Transverse colon (tissue), 4 donors: ENCODE measurements around the gene ANKRD18A. TPM values are rescaled to one million over a fixed set of nuclear protein-coding genes. Genes with fewer than 3 reads are reported as not detected.

Experiments used
- DNase-seq: peaks from one replicate; pipeline ENCODE4 v3.0.0-alpha.2; 2019
- H3K27ac ChIP-seq, 4 donors: fragments of 200-600 bp; sonication (generic); 2 replicates each; pipeline ENCODE4 v1.5.1; 2016 to 2018; ENCODE audit warnings: inconsistent platforms in 4 of 4
- H3K27me3 ChIP-seq: fragments of 200-600 bp; sonication (generic); 2 replicates; pipeline ENCODE4 v1.5.1; 2017; ENCODE audit warnings: inconsistent platforms
- H3K36me3 ChIP-seq, 4 donors: fragments of 200-600 bp; sonication (generic); 2 replicates each; pipeline ENCODE4 v1.5.1; 2017 to 2019; ENCODE audit warnings: inconsistent platforms in 4 of 4
- H3K4me1 ChIP-seq, 4 donors: fragments of 200-600 bp; sonication (generic); 2 replicates each; pipeline ENCODE4 v1.5.1; 2017 to 2020; ENCODE audit warnings: inconsistent platforms in 4 of 4
- H3K4me3 ChIP-seq, 4 donors: fragments of 200-600 bp; sonication (generic); 1 replicate in 1 of 4; 2 replicates in 3 of 4; pipeline versions ENCODE4 v1.5.1 to v1.6.1; 2017 to 2019; ENCODE audit warnings: inconsistent platforms in 4 of 4
- H3K9me3 ChIP-seq, 2 donors: fragments of 200-600 bp; sonication (generic); 2 replicates each; pipeline ENCODE4 v1.5.1; 2017 to 2019; ENCODE audit warnings: inconsistent platforms in 2 of 2
- EP300 ChIP-seq: sonication (generic); formaldehyde crosslinking; IDR thresholded peaks from one replicate; pipeline ENCODE4 v1.6.1; 2017; ENCODE audit warnings: antibody characterized with exemption, low read depth
- POLR2A ChIP-seq: fragments of 450-650 bp; IDR thresholded peaks from one replicate; pipeline ENCODE4 v1.6.1; 2016; ENCODE audit warnings: antibody characterized with exemption, mild to moderate bottlenecking, moderate library complexity
- POLR2AphosphoS5 ChIP-seq, 3 donors: sonication (generic); formaldehyde crosslinking; IDR thresholded peaks; one replicate each; pipeline ENCODE4 v1.6.1; 2016; ENCODE audit warnings: antibody characterized with exemption in 3 of 3
- WGBS, 2 donors: methylation state at CpG; one replicate each; pipeline ENCODE4 v1.1.5; 2018; ENCODE audit warnings: low coverage in 1 of 2; 5-methylcytosine and 5-hydroxymethylcytosine counted together
- in situ Hi-C, 4 donors: fragments of 200-750 bp; cut with MboI; loops; one replicate each; pipeline versions ENCODE4 v1.15.0 to v1.15.1; 2017; ENCODE audit warnings: low sequenced_read_pairs in 3 of 4, low pct_ligation_motif_present in 1 of 4, low pct_unique_long_range_greater_than_20kb in 1 of 4
- intact Hi-C: fragments of 100-400 bp; cut with DNase I; formaldehyde crosslinking; loops from one replicate; pipeline ENCODE4 v1.15.1; 2023; ENCODE audit warnings: low total_unique reads
- total RNA-seq, 4 donors: library from RNA; depleted of rRNA; stranded (reverse); fragments of >200 nt; gene quantifications; one replicate each; pipeline ENCODE4 v1.1.0, GENCODE V29; 2016
- TF ChIP-seq, protein P1 (sequence below), 5 experiments: fragments of 200-600 bp in 3 of 5; fragments of 450-650 bp in 2 of 5; sonication (generic) in 3 of 5; IDR thresholded peaks; 1 replicate in 2 of 5; 2 replicates in 3 of 5; pipeline ENCODE4 v1.5.1; 2016 to 2017; ENCODE audit warnings: antibody characterized with exemption in 5 of 5, inconsistent platforms in 3 of 5, mild to moderate bottlenecking in 2 of 5, moderate library complexity in 1 of 5

The ANKRD18A gene
- total RNA-seq, 4 donors from 2014 or later = 5.6 to 15.4 (median 12.5) TPM

DNA sequence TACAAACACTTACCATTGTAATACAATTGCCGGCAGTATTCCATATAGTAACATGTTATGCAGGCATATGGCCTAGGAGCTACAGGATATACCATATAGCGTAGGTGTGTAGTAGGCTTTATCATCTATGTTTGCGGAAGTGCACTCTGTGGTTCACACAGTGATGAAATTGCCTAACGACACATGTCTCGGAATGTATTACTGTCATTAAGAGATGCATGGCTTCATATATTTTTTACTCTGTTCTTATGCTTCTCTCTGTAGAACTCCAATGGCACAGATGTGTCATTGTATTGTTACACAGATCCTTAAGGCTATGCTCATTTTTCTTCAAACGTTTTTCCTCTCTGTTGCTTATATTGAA is 19.2 kb upstream of the ANKRD18A start:
- WGBS, 2 donors = 81 to 86% methylated on average over 6 of the region's 6 CpGs
- Histone ChIP-seq H3K36me3 (no peaks in the 10 kb centered on the region), H3K4me1 (no peaks in the 10 kb centered on the region), H3K27ac (no peak overlapping the region), H3K4me3 (no peak overlapping the region), H3K27me3 (peaks cover 4% of the 10 kb centered on the region), H3K9me3 (no peaks in the 10 kb centered on the region)
- intact Hi-C loops (no loop called here), in situ Hi-C loops (no loop called here)
- TF ChIP-seq EP300 (no peak), POLR2A (no peak), POLR2AphosphoS5 (IDR thresholded peaks at IDR 0.05) (no peak)
- TF ChIP-seq, protein P1, sequence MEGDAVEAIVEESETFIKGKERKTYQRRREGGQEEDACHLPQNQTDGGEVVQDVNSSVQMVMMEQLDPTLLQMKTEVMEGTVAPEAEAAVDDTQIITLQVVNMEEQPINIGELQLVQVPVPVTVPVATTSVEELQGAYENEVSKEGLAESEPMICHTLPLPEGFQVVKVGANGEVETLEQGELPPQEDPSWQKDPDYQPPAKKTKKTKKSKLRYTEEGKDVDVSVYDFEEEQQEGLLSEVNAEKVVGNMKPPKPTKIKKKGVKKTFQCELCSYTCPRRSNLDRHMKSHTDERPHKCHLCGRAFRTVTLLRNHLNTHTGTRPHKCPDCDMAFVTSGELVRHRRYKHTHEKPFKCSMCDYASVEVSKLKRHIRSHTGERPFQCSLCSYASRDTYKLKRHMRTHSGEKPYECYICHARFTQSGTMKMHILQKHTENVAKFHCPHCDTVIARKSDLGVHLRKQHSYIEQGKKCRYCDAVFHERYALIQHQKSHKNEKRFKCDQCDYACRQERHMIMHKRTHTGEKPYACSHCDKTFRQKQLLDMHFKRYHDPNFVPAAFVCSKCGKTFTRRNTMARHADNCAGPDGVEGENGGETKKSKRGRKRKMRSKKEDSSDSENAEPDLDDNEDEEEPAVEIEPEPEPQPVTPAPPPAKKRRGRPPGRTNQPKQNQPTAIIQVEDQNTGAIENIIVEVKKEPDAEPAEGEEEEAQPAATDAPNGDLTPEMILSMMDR (IDR thresholded peaks at IDR 0.05) = no peak
- DNase-seq = no peak

DNA sequence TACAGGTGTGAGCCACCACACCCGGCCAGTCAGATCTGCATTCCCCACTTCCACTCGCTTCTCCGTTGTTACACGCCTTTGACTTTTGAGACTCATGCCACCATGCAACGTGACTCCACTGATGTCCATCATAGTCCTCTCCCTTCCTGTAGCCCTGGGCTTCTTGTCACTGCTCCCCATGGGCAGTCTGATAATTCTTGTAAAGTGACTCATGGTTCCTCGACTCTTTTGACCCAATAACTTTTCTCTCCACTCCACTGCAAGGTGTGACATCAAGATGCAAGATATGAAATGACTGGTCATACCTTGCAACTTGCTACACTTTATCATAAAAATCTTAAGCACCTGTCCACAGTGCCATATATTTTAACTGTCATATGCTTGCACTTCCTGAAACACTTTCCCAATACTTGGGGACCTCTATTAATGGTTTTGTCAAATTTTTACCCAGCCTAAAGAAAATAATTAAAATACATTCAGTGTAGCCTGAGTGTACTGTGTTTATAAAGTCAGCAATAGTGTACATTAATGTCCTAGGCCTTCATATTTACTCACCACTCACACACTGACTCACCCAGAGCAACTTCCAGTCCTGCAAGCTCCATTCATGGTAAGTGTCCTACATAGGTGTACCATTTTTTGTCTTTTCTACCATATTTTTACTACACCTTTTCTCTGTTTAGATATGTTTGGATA is 18.6 kb upstream of the ANKRD18A start:
- H3K27ac ChIP-seq = no peak overlapping the region
- TF ChIP-seq POLR2AphosphoS5 (IDR thresholded peaks at IDR 0.05) = no peak
- TF ChIP-seq, protein P1 (IDR thresholded peaks at IDR 0.05) = no peak
- TF ChIP-seq EP300 = no peak
- TF ChIP-seq POLR2A = no peak
- H3K4me1 ChIP-seq = no peaks in the 10 kb centered on the region
- WGBS, 2 donors = 79 to 83% methylated on average over 6 of the region's 6 CpGs
- H3K27me3 ChIP-seq = peaks cover 6% of the 10 kb centered on the region
- H3K9me3 ChIP-seq = no peaks in the 10 kb centered on the region
- intact Hi-C loops (no loop called here), in situ Hi-C loops (no loop called here)
- no peak for DNase-seq
- H3K36me3 ChIP-seq = no peaks in the 10 kb centered on the region
- no peak overlapping the region for H3K4me3 ChIP-seq

DNA sequence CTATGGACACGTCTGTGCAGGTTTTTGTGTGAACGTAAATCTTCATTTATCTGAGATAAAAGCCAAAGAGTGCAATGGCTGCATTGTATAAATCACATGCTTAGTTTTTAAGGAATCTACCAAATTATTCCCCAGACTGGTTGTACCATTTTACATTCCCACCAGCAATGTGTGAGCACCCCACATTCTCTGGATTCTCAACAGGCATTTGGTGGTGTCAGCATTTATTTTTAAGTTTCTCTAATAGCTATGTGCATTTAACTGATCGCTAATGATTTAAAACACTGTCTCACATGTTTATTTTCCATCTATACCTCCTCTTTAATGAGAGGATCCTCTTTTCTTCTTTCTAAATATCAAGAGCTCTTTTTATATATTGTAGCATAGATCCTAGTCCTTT is 13.9 kb upstream of the ANKRD18A start:
- no peak for TF ChIP-seq EP300
- no peak for DNase-seq
- Histone ChIP-seq H3K27me3 (peaks cover 6% of the 10 kb centered on the region), H3K9me3 (no peaks in the 10 kb centered on the region), H3K4me3 (no peak overlapping the region), H3K36me3 (no peaks in the 10 kb centered on the region), H3K4me1 (no peaks in the 10 kb centered on the region), H3K27ac (no peak overlapping the region)
- in situ Hi-C loops (no loop called here), intact Hi-C loops (no loop called here)
- 68 to 80% methylated on average over 1 to 3 of the region's 3 CpGs for WGBS, 2 donors

DNA sequence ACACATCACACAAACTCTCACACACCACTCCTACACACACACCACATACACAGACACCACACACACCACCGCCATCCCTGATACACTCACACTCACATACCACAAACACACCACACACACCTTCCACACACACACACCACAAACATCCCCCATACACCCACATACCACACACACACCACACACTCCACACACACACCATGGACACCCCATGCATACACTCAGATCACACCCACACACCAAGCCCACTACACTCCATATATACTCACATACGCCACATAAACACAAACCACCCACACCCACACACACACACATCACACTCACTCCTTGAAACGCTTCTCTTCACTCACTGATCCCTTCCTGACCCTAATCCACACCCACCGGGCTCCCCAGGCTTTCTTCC is 9.1 kb upstream of the ANKRD18A start:
- peaks cover 0 to 4% of the 10 kb centered on the region in 2 donors for H3K9me3 ChIP-seq
- no peak overlapping the region for H3K4me3 ChIP-seq
- in situ Hi-C loops = no loop called here
- H3K27me3 ChIP-seq = peaks cover 4% of the 10 kb centered on the region
- WGBS, 2 donors = 80 to 82% methylated on average over 1 to 4 of the region's 4 CpGs
- H3K4me1 ChIP-seq = no peaks in the 10 kb centered on the region
- H3K27ac ChIP-seq = no peak overlapping the region
- no peaks in the 10 kb centered on the region for H3K36me3 ChIP-seq
- intact Hi-C loops = no loop called here
- DNase-seq = no peak
- no peak for TF ChIP-seq EP300
- TF ChIP-seq, protein P1 (IDR thresholded peaks at IDR 0.05) = no peak
- no peak for TF ChIP-seq POLR2AphosphoS5 (IDR thresholded peaks at IDR 0.05)
- TF ChIP-seq POLR2A = no peak

DNA sequence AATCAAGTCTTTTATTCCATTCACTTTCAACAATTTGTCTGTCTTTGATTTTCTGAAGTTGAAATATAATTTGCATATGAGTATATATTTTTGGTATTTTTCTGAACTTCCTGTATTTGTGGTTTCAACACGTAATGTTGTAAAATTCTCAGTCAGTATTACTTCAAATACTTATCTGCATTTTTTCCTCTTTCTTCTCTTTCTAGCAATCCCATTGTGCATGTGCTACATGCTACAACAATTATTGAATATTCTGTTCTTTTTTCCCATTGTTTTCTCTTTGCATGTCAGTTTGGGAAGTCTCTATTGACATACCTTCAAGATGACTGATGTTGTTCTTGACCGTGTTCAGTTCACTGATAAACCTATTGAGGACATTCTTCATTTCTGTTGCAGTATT is 5.6 kb upstream of the ANKRD18A start:
- Histone ChIP-seq H3K9me3 (peaks cover 0 to 14% of the 10 kb centered on the region in 2 donors), H3K4me3 (no peak overlapping the region), H3K27me3 (peaks cover 36% of the 10 kb centered on the region), H3K27ac (no peak overlapping the region), H3K4me1 (peaks cover 0 to 18% (median 15%) of the 10 kb centered on the region in 4 donors), H3K36me3 (no peaks in the 10 kb centered on the region)
- intact Hi-C loops (no loop called here), in situ Hi-C loops (no loop called here)
- TF ChIP-seq POLR2AphosphoS5 (IDR thresholded peaks at IDR 0.05) (no peak), POLR2A (no peak), EP300 (no peak)
- TF ChIP-seq, protein P1 (IDR thresholded peaks at IDR 0.05) = no peak
- DNase-seq = no peak
- 76 to 77% methylated on average over 2 of the region's 2 CpGs for WGBS, 2 donors
